Measurements from ENCODE around the gene PROC. TPM values are rescaled to one million over a fixed set of nuclear protein-coding genes. Genes with fewer than 3 reads are reported as not detected.
"Not testable (repeated sequence)": the region's sequence is repeated elsewhere in the genome, so short reads cannot be mapped to it uniquely, and the experiment has no call there.

Gene PROC
- total RNA-seq, 1 donor, result 0.84 TPM

DNA sequence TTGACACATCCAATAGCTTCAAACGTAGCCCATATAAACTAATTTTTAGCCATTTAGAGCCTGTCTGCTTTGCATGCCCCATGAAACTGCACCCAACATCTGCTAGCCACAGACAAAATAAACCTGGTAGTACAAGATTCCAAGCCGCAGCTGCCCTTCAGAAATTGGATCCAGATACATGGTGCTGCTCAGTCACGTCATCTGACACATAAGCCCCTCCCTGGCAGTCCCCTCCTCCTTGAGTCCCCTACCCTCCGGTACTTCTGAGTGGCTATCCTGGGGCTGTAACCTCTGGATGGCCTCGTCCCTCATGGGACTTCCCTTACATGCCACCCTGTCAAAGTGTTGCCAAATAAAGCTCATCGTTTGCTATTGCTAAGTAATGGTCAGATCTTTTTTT lies 33.8 kb downstream of the PROC start:
- H3K4me1 ChIP-seq (ENCODE audit: insufficient read depth, low read length), result no peaks in the 10 kb centered on the region
- no peak overlapping the region for H3K4me3 ChIP-seq (ENCODE audit: low read length)
- H3K9me3 ChIP-seq (ENCODE audit: low read depth, low read length), result no peaks in the 10 kb centered on the region
- no peaks in the 10 kb centered on the region for H3K27me3 ChIP-seq (ENCODE audit: insufficient read depth, low read length)

- H3K27me3 ChIP-seq (ENCODE audit: insufficient read depth, low read length); H3K4me3 ChIP-seq (ENCODE audit: low read length); H3K9me3 ChIP-seq (ENCODE audit: low read depth, low read length); H3K4me1 ChIP-seq (ENCODE audit: insufficient read depth, low read length): not testable (repeated sequence)
These were observed 34.2 kb downstream of the PROC start for GRCh38 chr2:127452423-127452822.

DNA sequence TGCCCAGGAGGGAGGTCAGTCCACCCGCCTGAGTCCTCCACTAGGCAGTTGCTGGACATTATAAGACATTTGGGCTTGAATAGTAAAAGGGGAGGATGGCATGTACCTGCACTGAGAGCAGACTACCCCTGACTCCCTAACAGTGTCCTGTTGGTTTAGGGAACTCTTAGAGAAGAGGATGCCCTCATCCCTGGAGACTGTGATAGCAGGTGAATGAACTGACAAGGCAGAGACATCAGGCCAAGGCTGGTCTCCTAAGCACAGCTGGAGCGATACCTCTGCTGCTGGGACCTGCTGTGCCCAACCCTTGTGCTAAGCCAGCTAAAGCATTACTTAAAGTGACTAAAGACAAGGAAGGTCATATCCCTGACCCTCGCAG lies 34.8 kb downstream of the PROC start:
- no peak overlapping the region for H3K4me3 ChIP-seq (ENCODE audit: low read length)

DNA sequence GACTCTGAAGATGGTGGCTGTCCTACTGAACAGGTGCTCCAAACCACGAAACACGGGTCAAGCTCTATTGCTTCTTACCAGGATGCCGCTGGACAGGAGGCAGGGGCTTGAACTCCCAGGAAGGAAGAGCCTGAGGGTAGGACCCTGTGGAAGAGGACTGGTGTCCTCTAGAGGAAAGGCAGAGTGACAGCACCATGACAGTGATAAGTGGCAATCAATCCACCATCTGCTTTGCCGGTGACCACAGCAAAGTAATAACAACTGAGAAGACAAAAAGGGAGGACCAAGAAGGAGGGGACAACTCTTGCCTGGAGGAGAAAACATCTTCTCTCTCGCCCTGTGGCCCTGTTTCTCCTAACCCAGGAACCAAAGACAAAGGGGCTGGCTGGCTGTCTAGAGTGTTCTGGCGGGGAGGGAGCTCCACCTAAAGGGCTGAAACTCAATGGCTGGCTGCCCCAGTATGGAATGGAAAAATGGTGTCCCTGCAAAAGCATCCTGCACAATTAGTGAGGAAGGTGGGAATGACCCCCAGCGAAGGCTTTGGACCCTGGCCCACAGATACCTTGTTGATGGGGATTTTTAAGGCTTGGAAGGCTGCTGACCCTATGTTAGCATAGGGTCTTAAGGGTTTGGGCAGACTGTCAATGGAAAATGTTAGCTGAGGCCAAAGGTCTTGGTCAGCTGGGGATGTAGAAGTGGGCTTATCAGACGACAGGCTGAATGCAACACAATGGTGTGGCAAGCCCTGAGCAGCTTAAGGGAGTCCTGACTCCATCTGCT lies 35.4 kb downstream of the PROC start:
- Histone ChIP-seq H3K9me3 (ENCODE audit: low read depth, low read length) (no peaks in the 10 kb centered on the region), H3K4me1 (ENCODE audit: insufficient read depth, low read length) (no peaks in the 10 kb centered on the region), H3K4me3 (ENCODE audit: low read length) (no peak overlapping the region), H3K27me3 (ENCODE audit: insufficient read depth, low read length) (no peaks in the 10 kb centered on the region)

More for the DNA sequence above, 34.8 kb downstream of the PROC start:
- Histone ChIP-seq H3K27me3 (ENCODE audit: insufficient read depth, low read length) (no peaks in the 10 kb centered on the region), H3K9me3 (ENCODE audit: low read depth, low read length) (no peaks in the 10 kb centered on the region), H3K4me1 (ENCODE audit: insufficient read depth, low read length) (no peaks in the 10 kb centered on the region)

DNA sequence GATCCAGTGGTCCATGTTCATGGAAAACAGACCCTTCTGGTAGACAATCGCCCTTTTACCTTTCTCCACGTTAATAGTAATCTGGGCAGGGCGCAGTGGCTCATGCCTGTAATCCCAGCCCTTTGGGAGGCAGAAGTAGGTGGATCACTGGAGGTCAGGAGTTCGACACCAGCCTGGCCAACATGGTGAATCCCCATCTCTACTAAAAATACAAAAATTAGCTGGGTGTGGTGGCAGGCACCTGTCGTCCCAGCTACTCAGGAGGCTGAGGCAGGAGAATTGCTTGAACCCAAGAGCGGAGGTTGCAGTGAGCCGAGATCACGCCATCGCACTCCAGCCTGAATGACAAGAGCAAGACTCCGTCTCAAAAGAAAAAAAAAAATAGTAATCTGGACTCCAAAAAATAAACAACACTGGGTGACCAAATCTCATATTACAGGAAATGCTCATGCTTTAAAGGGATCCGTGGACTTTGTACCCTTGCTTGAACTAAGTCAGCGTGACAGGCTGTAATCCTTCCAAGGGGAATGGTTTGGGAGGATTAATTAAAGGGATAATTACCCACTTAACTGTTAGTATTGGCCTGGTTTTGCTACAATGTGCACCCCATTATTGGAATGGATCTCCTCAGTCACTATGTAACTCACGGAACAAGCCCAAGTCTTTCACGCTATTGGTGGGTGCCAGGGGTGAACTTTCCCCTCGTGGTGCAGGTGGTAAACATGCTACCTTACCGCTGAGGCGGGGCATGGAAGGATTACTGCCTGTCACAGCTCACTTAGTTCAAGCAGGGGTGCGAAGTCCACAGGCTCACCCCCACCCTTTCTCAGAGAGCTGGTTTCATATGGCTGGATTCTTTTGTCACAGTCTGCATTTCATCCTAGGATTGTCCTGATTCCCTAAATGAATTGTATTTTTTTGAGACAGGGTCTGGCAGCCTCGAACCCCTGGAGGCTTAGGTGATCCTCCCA lies 36.7 kb downstream of the PROC start:
- H3K9me3 ChIP-seq (ENCODE audit: low read depth, low read length), result no peaks in the 10 kb centered on the region
- no peak overlapping the region for H3K4me3 ChIP-seq (ENCODE audit: low read length)
- no peaks in the 10 kb centered on the region for H3K4me1 ChIP-seq (ENCODE audit: insufficient read depth, low read length)
- H3K27me3 ChIP-seq (ENCODE audit: insufficient read depth, low read length), result no peaks in the 10 kb centered on the region

GRCh38 chr2:127455566-127456493 lies 37.6 kb downstream of the PROC start:
- H3K4me1 ChIP-seq (ENCODE audit: insufficient read depth, low read length), result no peaks in the 10 kb centered on the region
- H3K4me3 ChIP-seq (ENCODE audit: low read length), result no peak overlapping the region
- no peaks in the 10 kb centered on the region for H3K27me3 ChIP-seq (ENCODE audit: insufficient read depth, low read length)
- no peaks in the 10 kb centered on the region for H3K9me3 ChIP-seq (ENCODE audit: low read depth, low read length)

DNA sequence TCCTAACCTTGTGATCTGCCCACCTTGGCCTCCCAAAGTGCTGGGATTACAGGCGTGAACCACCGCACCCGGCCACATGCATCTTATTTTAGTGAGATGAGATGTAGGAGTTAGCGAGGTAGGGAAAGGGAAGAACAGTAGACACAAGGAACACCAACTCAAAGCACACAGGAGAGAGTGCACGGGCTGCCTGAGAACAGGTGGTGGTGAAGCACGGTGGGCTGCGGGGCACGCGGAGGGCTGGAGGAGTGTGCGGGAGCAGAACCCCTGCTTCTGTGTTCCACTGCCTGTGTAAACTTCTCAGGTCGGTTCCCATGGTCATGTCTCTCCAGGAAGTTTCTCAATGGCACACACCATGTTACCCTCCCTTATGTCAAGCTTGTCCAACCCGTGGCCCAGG lies 38.7 kb downstream of the PROC start:
- Histone ChIP-seq H3K4me3 (ENCODE audit: low read length) (no peak overlapping the region), H3K4me1 (ENCODE audit: insufficient read depth, low read length) (no peaks in the 10 kb centered on the region)

DNA sequence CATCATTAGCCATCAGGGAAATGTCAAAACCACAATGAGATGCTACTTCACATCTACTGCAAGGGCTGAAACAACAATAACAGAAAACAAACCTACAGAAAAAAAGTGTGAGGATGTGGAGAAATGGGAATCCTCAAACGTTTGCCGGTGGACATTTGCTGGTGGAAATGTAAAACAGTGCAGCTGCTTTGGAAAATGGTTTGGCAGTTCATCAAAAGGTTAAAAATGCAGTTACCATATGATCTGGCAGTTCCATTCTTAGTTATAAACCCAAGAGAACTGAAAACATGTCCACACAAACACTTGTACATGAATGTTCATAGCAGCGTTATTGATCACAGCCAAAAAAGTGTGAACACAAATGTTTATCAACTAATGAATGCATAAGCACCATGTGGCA lies 44.2 kb downstream of the PROC start:
- Histone ChIP-seq H3K4me3 (ENCODE audit: low read length) (no peak overlapping the region), H3K27me3 (ENCODE audit: insufficient read depth, low read length) (no peaks in the 10 kb centered on the region), H3K4me1 (ENCODE audit: insufficient read depth, low read length) (no peaks in the 10 kb centered on the region), H3K9me3 (ENCODE audit: low read depth, low read length) (no peaks in the 10 kb centered on the region)

More for the DNA sequence above, 38.7 kb downstream of the PROC start:
- Histone ChIP-seq H3K9me3 (ENCODE audit: low read depth, low read length) (no peaks in the 10 kb centered on the region), H3K27me3 (ENCODE audit: insufficient read depth, low read length) (no peaks in the 10 kb centered on the region)

- no peaks in the 10 kb centered on the region for H3K4me1 ChIP-seq (ENCODE audit: insufficient read depth, low read length)
- H3K9me3 ChIP-seq (ENCODE audit: low read depth, low read length), result no peaks in the 10 kb centered on the region
- H3K27me3 ChIP-seq (ENCODE audit: insufficient read depth, low read length), result no peaks in the 10 kb centered on the region
- H3K4me3 ChIP-seq (ENCODE audit: low read length), result no peak overlapping the region
These were observed 45.1 kb downstream of the PROC start for GRCh38 chr2:127463155-127463991.

GRCh38 chr2:127464470-127465257 lies 46.4 kb downstream of the PROC start:
- Histone ChIP-seq H3K4me1 (ENCODE audit: insufficient read depth, low read length) (no peaks in the 10 kb centered on the region), H3K4me3 (ENCODE audit: low read length) (no peak overlapping the region), H3K27me3 (ENCODE audit: insufficient read depth, low read length) (no peaks in the 10 kb centered on the region), H3K9me3 (ENCODE audit: low read depth, low read length) (no peaks in the 10 kb centered on the region)

- Histone ChIP-seq H3K4me1 (ENCODE audit: insufficient read depth, low read length) (no peaks in the 10 kb centered on the region), H3K9me3 (ENCODE audit: low read depth, low read length) (no peaks in the 10 kb centered on the region), H3K27me3 (ENCODE audit: insufficient read depth, low read length) (no peaks in the 10 kb centered on the region), H3K4me3 (ENCODE audit: low read length) (no peak overlapping the region)
These were observed 47.0 kb downstream of the PROC start for GRCh38 chr2:127465258-127465657.

DNA sequence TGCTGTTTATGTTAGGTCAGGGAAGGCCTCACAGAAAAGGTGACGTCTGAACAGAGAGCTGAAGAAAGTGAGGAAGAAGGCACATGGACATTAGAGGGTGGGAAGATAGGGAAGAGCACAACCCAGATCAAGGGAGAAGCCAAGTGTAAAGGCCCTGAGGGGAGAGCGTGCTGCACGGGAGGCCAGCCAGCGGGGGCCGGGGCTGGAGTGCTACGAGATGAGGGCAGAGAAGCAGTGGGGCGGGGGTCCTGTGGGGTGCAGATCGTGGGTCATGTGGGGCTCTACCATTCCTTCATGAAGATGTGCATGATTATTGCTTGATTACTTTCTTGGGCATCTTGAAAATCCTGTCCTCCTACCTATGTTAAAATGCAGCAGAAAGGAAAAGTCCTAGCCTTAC lies 50.8 kb downstream of the PROC start:
- no peaks in the 10 kb centered on the region for H3K9me3 ChIP-seq (ENCODE audit: low read depth, low read length)

DNA sequence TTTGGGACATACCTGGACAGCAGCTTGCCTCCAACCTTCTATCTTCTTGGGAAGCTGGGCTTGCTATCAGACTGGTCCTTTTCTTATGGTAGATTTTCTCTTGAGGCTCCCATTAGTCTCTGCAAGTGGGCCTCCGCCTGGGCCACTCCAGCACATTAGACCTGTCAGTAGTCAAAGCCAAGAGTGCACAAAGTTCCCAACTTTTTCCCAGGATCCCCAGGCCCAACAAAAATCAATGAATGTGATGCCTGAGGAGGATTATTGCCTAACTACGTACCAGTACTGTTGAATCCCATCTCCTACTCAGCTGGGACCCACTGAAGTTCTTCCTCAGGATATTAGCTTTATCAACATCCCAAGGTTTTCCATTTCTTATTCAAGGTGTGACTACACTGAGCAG lies 51.7 kb downstream of the PROC start:
- Histone ChIP-seq H3K4me3 (ENCODE audit: low read length) (no peak overlapping the region), H3K4me1 (ENCODE audit: insufficient read depth, low read length) (no peaks in the 10 kb centered on the region), H3K9me3 (ENCODE audit: low read depth, low read length) (no peaks in the 10 kb centered on the region), H3K27me3 (ENCODE audit: insufficient read depth, low read length) (no peaks in the 10 kb centered on the region)

More for the DNA sequence above, 50.8 kb downstream of the PROC start:
- Histone ChIP-seq H3K27me3 (ENCODE audit: insufficient read depth, low read length) (no peaks in the 10 kb centered on the region), H3K4me3 (ENCODE audit: low read length) (no peak overlapping the region), H3K4me1 (ENCODE audit: insufficient read depth, low read length) (no peaks in the 10 kb centered on the region)

Data from mononuclear cell (primary cell).